ENCODE results near the gene NYAP2. TPM values are rescaled to one million over a fixed set of nuclear protein-coding genes. Genes with fewer than 3 reads are reported as not detected.

Gene NYAP2
- total and polyA plus RNA-seq, 2 of the 4 experiments (the other 2 are of a cell fraction) = not detected

GRCh38 chr2:225422145-225422544, 22.6 kb downstream of the NYAP2 start:
- no peak overlapping the region for H2AK9ac ChIP-seq (replicated peaks; ENCODE audit: low read depth, low read length, poor library complexity)
- H2AFZ ChIP-seq (replicated peaks; ENCODE audit: low read length, poor library complexity) = no peak overlapping the region
- dilution Hi-C loops (cut with HindIII; ENCODE audit: low sequenced_read_pairs, unreplicated experiment) (no loop called here), intact Hi-C loops (cut with micrococcal nuclease) (no loop called here), in situ Hi-C loops (cut with MboI; ENCODE audit: low sequenced_read_pairs) (no loop called here)
- H3K23ac ChIP-seq (ENCODE audit: low read depth, low read length) = no peak overlapping the region
- no peak overlapping the region for H2BK5ac ChIP-seq (ENCODE audit: low read depth, low read length, poor library complexity, severe bottlenecking)
- H3K9me3 ChIP-seq (ENCODE audit: control insufficient read depth, insufficient read depth, low read length) = no peaks in the 10 kb centered on the region
- DNase-seq = no peak
- H3K27ac ChIP-seq (ENCODE audit: insufficient read depth, low read length) = no peak overlapping the region
- H2BK120ac ChIP-seq (ENCODE audit: low read depth, low read length) = no peak overlapping the region
- no peak overlapping the region for H4K91ac ChIP-seq (ENCODE audit: insufficient read depth, low read depth, low read length)
- no peak for ATAC-seq (ENCODE audit: low read depth)
- H3K4ac ChIP-seq (ENCODE audit: low read depth, low read length) = no peak overlapping the region
- no peak overlapping the region for H3K4me3 ChIP-seq (ENCODE audit: insufficient read depth, low read depth, low read length)
- no peak overlapping the region for H3K56ac ChIP-seq (ENCODE audit: extremely low read depth, insufficient read depth, low read length)
- TF ChIP-seq CHD1 (IDR thresholded peaks at IDR 0.05; ENCODE audit: low read depth, low read length) (no peak), RCOR1 (IDR thresholded peaks at IDR 0.05; ENCODE audit: insufficient replicate concordance, low read length) (no peak), FOS (IDR thresholded peaks at IDR 0.05; ENCODE audit: low read depth, low read length) (no peak), RAD21 (IDR thresholded peaks at IDR 0.05; ENCODE audit: low read length) (no peak), RFX5 (IDR thresholded peaks at IDR 0.05; ENCODE audit: low read depth, low read length) (no peak), MXI1 (IDR thresholded peaks at IDR 0.05; ENCODE audit: borderline replicate concordance, low read depth, low read length) (no peak), NFE2L2 (IDR thresholded peaks at IDR 0.05; ENCODE audit: low read depth, low read length) (no peak), MAZ (IDR thresholded peaks at IDR 0.05; ENCODE audit: borderline replicate concordance, low read depth, low read length) (no peak)
- TF ChIP-seq, protein P1, sequence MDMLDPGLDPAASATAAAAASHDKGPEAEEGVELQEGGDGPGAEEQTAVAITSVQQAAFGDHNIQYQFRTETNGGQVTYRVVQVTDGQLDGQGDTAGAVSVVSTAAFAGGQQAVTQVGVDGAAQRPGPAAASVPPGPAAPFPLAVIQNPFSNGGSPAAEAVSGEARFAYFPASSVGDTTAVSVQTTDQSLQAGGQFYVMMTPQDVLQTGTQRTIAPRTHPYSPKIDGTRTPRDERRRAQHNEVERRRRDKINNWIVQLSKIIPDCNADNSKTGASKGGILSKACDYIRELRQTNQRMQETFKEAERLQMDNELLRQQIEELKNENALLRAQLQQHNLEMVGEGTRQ (IDR thresholded peaks at IDR 0.05; ENCODE audit: low read depth, low read length) = no peak
- no peaks in the 10 kb centered on the region for H3K36me3 ChIP-seq (ENCODE audit: control insufficient read depth, insufficient read depth, low read length)
- no CpG with 5 or more reads among the region's 2 CpGs for WGBS, 2 experiments (ENCODE audit: extremely low coverage in 2 of 2, insufficient read length in 1 of 2)
- ChIA-PET POLR2A (ENCODE audit: unreplicated experiment) (no interaction called here), CTCF (no interaction called here)
- no peak overlapping the region for H4K8ac ChIP-seq (ENCODE audit: low read depth in 2 of 2, low read length in 2 of 2)
- H3K9me1 ChIP-seq (ENCODE audit: insufficient read depth, low read length) = no peaks in the 10 kb centered on the region
- H3K79me1 ChIP-seq (ENCODE audit: low read depth in 1 of 2, low read length in 2 of 2) = no peaks in the 10 kb centered on the region
- BruUV-seq (replicated peaks) = no TSS peak
- no peak overlapping the region for H2BK20ac ChIP-seq (ENCODE audit: low read depth, low read length)
- no peak overlapping the region for H4K5ac ChIP-seq (ENCODE audit: low read depth, low read length)
- H3K4me2 ChIP-seq (ENCODE audit: low read depth, low read length) = no peak overlapping the region
- no peak overlapping the region for H2AK5ac ChIP-seq (ENCODE audit: low read depth, low read length)
- no peaks in the 10 kb centered on the region for H3K27me3 ChIP-seq (ENCODE audit: control insufficient read depth, insufficient read depth, low read length)
- no peak overlapping the region for H3K9ac ChIP-seq (ENCODE audit: low read depth, low read length)
- H2BK15ac ChIP-seq (ENCODE audit: low read depth, low read length) = no peak overlapping the region
- H3K4me1 ChIP-seq (ENCODE audit: control insufficient read depth, insufficient read depth, low read length) = no peaks in the 10 kb centered on the region
- H3K18ac ChIP-seq (ENCODE audit: low read depth, low read length) = no peak overlapping the region
- no peak overlapping the region for H3K14ac ChIP-seq (replicated peaks; ENCODE audit: low read depth, low read length)
- no peaks in the 10 kb centered on the region for H4K20me1 ChIP-seq (ENCODE audit: insufficient read depth, low read length)
